BJ (cell line): ENCODE measurements around the gene USPL1. TPM values are rescaled to one million over a fixed set of nuclear protein-coding genes. Genes with fewer than 3 reads are reported as not detected.
A peak's percentile ranks its signal among the peaks of the same experiment; 100 is the strongest.

Experiments
- CTCF ChIA-PET: fragments of 350-600 bp; formaldehyde crosslinking; extraction: SDS; loops from one replicate; lab custom pipeline; 2021; ENCODE audit warnings: antibody characterized with exemption, inconsistent platforms; lab: Yijun Ruan, JAX
- POLR2A ChIA-PET: fragments of 300-600 bp; sonication (Branson Sonifier 250); formaldehyde crosslinking; extraction: SDS; loops from one replicate; lab custom pipeline; 2021; ENCODE audit warnings: antibody characterized with exemption; lab: Charles Lee
- DNase-seq: peaks from one replicate; pipeline ENCODE4 v3.0.0-alpha.2; 2011; ENCODE audit warnings: low read depth
- H3K27me3 ChIP-seq: 2 replicates; pipeline ENCODE4 v1.6.0; 2011; ENCODE audit warnings: low read length; ENCODE audit not compliant: control insufficient read depth, insufficient read depth
- H3K36me3 ChIP-seq: 2 replicates; pipeline ENCODE4 v1.5.1; 2011; ENCODE audit warnings: low read length; ENCODE audit not compliant: control insufficient read depth, insufficient read depth
- H3K4me3 ChIP-seq: 2 replicates; pipeline ENCODE4 v1.5.1; 2011; ENCODE audit warnings: low read depth, mild to moderate bottlenecking, control low read depth, low read length
- CTCF ChIP-seq: IDR thresholded peaks from 2 replicates; pipeline ENCODE4 v1.5.1; 2011; ENCODE audit warnings: low read depth, mild to moderate bottlenecking, control low read depth, inconsistent platforms, low read length, moderate library complexity; ENCODE audit not compliant: insufficient read depth
- polyA minus RNA-seq: library from RNA; depleted of rRNA, polyadenylated mRNA; stranded (reverse); fragments of >200 nt; gene quantifications from 2 replicates; pipeline ENCODE4 v1.2.3, GENCODE V29; 2011; rRNA and poly(A)+ RNA removed
- polyA plus RNA-seq: library from polyadenylated mRNA; depleted of rRNA; stranded (reverse); fragments of >200 nt; gene quantifications from 2 replicates; pipeline ENCODE4 v1.2.3, GENCODE V29; 2011; rRNA removed

Gene USPL1
- 7.5 and 10.9 TPM in 2 replicates for polyA plus RNA-seq
- polyA minus RNA-seq: 5.7 and 8.2 TPM in 2 replicates

DNA sequence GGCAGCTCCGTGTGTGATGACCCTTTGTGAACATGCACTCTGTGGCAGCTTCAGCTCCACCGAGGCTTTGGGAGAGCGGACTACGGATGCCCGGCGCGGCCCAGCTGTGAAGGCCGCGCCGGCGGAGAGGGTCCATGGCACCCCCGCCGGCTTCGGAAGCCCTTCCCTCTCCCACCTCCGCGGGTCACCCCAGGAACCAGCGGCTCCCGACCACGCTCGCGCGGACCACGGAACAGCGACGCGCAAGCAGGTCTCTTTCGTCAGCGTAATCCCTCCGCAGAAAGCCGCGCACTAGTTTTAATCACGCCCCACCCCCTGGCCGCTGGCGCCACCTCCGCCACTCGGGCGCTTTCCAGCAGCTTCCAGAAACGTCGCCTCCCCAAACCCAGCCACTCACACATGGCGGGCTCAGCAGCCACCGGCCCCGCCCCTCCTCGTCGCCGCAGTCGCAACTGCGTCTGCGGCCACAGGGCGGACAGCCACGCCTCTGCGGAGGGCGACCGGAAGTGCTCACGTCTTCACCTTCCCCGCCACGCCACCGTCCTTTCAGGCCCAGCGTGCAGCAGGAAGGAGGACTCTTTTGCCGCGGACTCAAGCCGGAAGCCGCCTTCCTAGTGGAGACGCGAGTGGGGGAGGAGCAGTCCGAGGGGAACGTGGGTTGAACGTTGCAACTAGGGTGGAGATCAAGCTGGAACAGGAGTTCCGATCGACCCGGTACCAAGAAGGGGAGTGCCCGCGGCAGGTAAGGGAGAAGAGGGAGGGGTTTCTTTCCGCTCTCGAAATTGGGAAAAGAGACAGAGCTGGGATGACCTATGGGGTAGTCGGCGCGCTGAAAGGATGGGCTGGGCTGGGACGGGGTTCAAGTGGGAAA, at the start of gene USPL1:
Gene USPL1, plus strand, starts transcription at position 606 of the 871 bp plus-strand sequence. CDS start 3,221 bp downstream, outside the sequence.
- DNase-seq: peak; percentile 91
- CTCF ChIA-PET: no interaction called here
- TF ChIP-seq CTCF: peak; percentile 24; the same call in 1 of the 2 replicates
- POLR2A ChIA-PET: interaction anchor here (0.6 to 0.8 kb wide), 4 partner anchors 125 to 504 kb away, joined by 3 to 8 read pairs (median 4); no protein-coding TSS in a partner anchor
- Histone ChIP-seq H3K4me3 (peak within 1 kb of the TSS; percentile 74), H3K27me3 (no peaks in the 10 kb centered on the region), H3K36me3 (no peaks in the 10 kb centered on the region)

- DNase-seq: peak; percentile 90
- CTCF ChIA-PET: interaction anchor here (1.0 to 1.3 kb wide), 2 partner anchors 9 to 438 kb away, joined by 4 read pairs; no protein-coding TSS in a partner anchor
- no peak overlapping the region for H3K4me3 ChIP-seq
- no peaks in the 10 kb centered on the region for H3K36me3 ChIP-seq
- POLR2A ChIA-PET: no interaction called here
- H3K27me3 ChIP-seq: no peaks in the 10 kb centered on the region
- TF ChIP-seq CTCF: no peak
Observed at GRCh38 chr13:30569901-30570576, 47.7 kb upstream of the USPL1 start.

GRCh38 chr13:30570691-30571090, 47.0 kb upstream of the USPL1 start:
- Histone ChIP-seq H3K27me3 (no peaks in the 10 kb centered on the region), H3K36me3 (no peaks in the 10 kb centered on the region), H3K4me3 (no peak overlapping the region)
- ChIA-PET CTCF (interaction anchor here (0.6 to 1.3 kb wide), 5 partner anchors 10 to 438 kb away, joined by 3 to 4 read pairs (median 3); no protein-coding TSS in a partner anchor), POLR2A (no interaction called here)
- no peak for TF ChIP-seq CTCF
- no peak for DNase-seq

DNA sequence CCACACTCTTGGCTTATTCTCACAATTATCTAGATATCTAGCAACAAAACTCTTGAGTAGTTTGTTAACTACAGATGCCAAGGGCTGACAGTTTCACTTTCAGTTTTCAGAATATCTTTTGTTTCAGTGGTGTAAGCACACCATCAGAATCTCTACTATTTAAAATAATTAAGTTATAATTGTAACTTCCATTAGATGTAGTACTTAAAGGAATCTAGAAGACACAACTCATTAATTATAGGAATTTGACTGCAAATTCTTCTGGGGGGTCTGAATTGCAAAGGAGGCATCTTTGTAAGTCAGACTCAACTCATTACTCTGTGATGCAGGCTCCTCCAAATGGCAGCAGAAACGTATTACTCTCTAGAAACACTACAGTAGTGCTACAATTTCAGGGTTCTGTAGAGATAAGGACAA, 44.9 kb upstream of the USPL1 start:
- no peak for DNase-seq
- ChIA-PET POLR2A (interaction anchor here (0.6 kb wide), 1 partner anchor 100 kb away, joined by 4 read pairs; no protein-coding TSS in a partner anchor), CTCF (no interaction called here)
- no peaks in the 10 kb centered on the region for H3K27me3 ChIP-seq
- H3K36me3 ChIP-seq: no peaks in the 10 kb centered on the region
- TF ChIP-seq CTCF: peak; percentile 32; the same call in 1 of the 2 replicates
- H3K4me3 ChIP-seq: peak overlapping the region; percentile 24
